Rectal smooth muscle tissue (tissue), 1 donor: ENCODE measurements around the gene TOP3B.

ENCODE experiments used
- H3K27ac ChIP-seq: one replicate; pipeline ENCODE4 v1.7.0; 2013; ENCODE audit warnings: low read depth, low read length, inconsistent platforms
- H3K27me3 ChIP-seq: one replicate; pipeline ENCODE4 v1.7.0; 2013; ENCODE audit warnings: low read length; ENCODE audit not compliant: control insufficient read depth, insufficient read depth
- H3K36me3 ChIP-seq: one replicate; pipeline ENCODE4 v1.7.0; 2013; ENCODE audit warnings: low read length; ENCODE audit not compliant: control insufficient read depth, insufficient read depth
- H3K4me1 ChIP-seq: one replicate; pipeline ENCODE4 v1.7.0; 2013; ENCODE audit warnings: low read length; ENCODE audit not compliant: control insufficient read depth, insufficient read depth
- H3K4me3 ChIP-seq: one replicate; pipeline ENCODE4 v1.7.0; 2013; ENCODE audit warnings: low read length
- H3K9ac ChIP-seq: one replicate; pipeline ENCODE4 v1.7.0; 2013; ENCODE audit warnings: low read length

TOP3B gene

DNA sequence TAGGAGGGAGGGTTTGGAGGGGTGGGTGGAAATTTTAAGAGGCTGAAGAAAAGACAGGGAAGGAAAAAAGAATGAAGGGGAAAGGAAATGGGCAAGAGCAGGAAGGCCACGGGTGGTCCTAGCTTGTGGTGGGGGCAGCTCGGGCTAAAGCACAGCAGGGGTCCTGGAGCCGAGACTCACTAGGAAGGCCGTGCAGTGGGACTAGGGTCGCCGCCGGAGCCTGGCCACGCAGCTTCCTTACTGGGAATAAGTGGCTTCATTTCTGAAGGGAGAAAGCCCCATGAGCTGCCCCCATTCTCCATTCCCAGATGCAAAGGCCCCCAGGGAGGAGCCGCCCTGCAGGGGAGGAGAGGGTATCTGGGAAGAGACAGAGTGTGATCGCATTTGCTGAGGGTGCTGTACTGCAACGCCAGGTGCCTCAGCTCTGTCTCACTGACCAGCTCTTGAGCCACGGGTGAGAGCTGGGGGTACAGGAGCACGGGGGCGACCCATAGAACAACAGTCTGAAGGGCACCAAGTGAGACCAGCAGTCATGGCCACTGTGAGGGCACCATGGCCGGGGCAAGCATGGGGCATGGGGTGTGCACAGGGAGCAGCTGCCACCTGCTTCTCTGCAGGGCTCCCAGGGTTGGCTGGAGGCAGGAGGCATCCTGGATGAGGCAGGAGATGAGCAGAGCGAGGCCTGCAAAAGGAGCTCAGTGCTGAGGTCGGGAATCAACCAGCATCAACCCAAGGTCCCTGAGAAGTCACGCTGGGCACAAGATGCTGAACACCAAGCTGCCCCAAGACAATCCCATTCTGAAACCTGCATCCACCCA lies 11.6 kb downstream of the TOP3B start:
- H3K27me3 ChIP-seq: no peaks in the 10 kb centered on the region
- peaks cover 60% of the 10 kb centered on the region for H3K36me3 ChIP-seq
- no peak overlapping the region for H3K27ac ChIP-seq
- no peak overlapping the region for H3K9ac ChIP-seq
- no peaks in the 10 kb centered on the region for H3K4me1 ChIP-seq
- H3K4me3 ChIP-seq: no peak overlapping the region

DNA sequence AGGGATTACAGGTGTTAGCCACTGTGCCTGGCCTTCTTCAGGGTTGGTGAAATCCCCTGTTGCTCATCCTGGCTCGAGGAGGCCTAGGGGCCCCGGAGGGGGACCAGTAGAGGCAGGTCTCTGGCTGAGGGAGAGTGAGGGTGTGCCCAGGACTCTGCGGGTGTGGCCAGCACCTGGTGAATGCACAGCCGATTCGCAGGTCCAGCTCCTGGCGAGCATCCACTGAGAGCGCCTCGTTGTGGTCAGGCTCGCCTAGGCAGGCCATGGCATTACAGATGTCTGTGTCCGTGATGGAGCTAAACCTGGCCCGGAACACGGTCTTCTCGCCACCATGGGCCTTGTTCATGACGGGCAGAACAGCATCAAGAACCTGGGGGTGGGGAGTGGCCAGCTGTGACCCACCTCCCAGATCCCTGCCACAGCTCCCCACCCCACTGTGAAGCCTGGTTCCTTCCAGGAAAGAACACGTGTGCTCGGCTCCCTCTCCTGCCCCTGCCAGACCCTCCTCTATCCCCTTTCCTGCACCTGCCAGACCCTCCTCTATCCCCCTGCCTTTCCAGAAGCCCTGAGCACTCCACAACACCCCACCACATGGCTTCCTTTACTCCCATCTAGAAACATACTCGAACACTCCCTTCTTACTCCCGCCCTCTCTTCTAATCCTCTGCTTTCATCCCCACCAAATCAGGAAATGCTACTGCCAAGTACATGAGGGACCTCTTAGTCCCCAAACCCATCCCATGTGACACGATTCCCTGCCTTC lies 12.4 kb downstream of the TOP3B start:
- no peak overlapping the region for H3K27ac ChIP-seq
- no peak overlapping the region for H3K9ac ChIP-seq
- peaks cover 58% of the 10 kb centered on the region for H3K36me3 ChIP-seq
- no peaks in the 10 kb centered on the region for H3K27me3 ChIP-seq
- no peak overlapping the region for H3K4me3 ChIP-seq
- H3K4me1 ChIP-seq: no peaks in the 10 kb centered on the region

DNA sequence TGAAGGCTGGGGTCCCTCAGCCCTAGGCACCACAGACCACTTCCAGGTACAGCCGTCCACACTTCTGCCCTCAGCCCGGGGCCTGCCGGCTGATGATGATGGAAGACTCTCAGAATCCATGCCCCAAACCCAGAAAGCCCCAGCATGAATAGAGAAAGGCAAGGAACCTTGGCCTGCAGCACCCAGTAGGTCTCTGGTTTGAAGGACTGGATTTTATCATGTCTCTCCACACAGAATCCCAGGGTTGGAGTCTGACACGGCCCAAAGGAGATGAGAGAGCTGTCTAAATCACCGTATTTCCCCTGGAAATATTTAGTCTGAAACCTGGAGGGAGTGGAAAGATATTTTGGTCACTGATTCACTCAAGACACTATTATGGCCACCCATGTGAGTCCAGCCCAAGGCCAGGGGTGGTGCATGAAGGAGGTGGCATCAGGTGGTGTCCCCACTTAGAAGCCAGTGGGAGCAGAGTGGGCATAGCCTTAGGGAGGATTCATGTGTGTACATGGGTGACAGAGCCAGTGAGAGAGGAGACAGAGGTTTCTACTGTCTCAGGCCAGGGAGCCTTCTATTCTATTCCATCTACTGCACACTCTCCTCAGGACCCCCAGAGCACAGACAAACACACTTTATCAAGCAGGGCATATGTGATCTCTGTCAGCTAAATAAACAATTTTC lies 14.0 kb downstream of the TOP3B start:
- Histone ChIP-seq H3K9ac (no peak overlapping the region), H3K36me3 (peaks cover 59% of the 10 kb centered on the region), H3K27me3 (no peaks in the 10 kb centered on the region), H3K4me1 (no peaks in the 10 kb centered on the region), H3K27ac (no peak overlapping the region), H3K4me3 (no peak overlapping the region)

DNA sequence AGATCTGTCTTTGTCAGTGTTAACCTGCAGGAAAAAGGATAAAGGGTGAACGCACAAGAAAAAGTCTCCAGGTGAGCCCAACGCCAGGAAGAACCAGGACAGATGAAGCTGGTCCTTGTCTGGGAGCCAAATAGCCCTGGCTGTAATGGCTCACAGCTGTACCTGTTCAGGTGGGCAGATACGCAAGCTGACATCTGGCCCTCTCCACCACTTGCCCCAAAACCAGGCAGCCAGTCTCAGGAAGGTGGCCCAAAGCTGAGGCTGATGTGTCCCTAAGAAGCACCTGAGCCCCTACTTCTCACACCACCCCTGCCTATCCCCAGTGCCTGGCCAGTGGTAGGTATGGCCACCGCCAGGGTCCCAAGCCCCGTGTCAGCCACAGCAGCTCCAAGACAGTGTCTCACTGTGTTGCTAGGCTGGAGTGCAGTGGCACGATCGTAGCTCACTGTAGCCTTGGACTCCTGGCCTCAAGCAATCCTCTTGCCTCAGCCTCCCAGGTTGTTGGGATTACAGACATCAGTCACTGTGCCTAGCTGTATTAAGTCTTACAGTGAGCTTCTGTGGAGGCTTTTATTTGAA lies 14.8 kb downstream of the TOP3B start:
- no peak overlapping the region for H3K4me3 ChIP-seq
- no peaks in the 10 kb centered on the region for H3K27me3 ChIP-seq
- no peak overlapping the region for H3K9ac ChIP-seq
- H3K4me1 ChIP-seq: no peaks in the 10 kb centered on the region
- peaks cover 56% of the 10 kb centered on the region for H3K36me3 ChIP-seq
- H3K27ac ChIP-seq: no peak overlapping the region

DNA sequence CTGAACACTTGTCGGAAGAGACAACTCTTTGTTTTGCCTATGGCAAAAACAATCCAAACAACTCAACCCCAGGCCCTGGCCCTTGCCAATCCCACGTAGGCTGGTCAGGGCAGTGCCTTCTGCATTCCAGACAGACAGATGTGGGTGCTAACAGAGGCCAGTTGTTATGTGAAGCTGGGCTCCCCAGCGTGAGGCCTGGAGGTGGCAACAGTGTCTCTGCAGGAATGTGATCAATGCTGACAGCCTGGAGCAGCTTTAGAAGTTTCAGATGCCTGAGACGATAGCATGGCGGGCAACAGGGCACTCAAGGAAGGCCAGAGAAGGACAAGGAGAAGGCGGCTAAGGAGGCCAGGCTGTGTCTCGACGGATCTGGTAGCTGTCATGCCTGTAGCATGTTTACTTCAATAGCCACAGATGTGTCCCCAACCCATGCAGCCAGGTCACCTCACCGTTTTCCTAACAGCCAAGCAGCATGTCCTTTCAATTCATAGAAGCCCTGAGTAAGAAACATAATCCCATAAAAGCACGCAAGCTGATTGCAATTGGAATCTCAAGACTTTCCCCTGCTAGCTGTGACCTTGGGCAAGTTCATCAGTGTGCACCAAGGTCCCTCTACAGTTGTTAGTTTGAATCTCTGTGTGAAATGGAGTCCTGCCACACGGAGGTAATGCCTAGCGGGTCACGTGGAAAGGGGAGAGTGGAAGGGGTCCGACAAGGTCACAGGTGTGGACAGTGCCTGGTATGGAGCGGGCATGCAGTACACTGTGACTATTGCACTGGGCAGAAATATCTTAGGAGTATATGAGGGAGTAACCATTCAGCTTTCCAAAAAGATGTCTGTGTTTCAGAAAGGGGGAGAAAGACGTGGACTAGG lies 15.7 kb downstream of the TOP3B start:
- peaks cover 63% of the 10 kb centered on the region for H3K36me3 ChIP-seq

DNA sequence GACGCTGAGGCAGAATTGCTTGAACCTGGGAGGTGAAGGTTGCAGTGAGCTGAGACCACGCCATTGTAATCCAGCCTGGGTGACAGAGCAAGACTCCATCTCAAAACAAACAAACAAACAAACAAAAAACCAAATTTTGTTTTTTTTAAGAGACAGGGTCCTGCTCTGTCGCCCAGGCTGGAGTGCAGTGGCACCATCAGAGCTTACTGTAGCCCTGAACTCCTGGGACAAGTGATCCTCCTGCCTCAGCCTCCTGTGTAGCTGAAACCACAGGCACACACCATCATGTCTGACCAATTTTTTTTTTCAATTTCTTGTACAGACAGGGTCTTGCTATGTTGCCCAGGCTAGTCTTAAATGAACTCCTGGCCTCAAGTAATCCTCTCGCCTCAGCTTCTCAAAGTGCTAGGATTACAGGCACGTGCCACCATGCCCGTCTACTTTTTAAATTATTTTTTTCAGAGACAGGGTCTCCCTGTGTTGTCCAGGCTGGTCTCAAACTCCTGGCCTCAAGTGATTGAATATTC lies 16.8 kb downstream of the TOP3B start:
- Histone ChIP-seq H3K4me1 (no peaks in the 10 kb centered on the region), H3K4me3 (no peak overlapping the region), H3K9ac (no peak overlapping the region), H3K36me3 (peaks cover 57% of the 10 kb centered on the region), H3K27ac (no peak overlapping the region), H3K27me3 (no peaks in the 10 kb centered on the region)

More for the DNA sequence above, 15.7 kb downstream of the TOP3B start:
- Histone ChIP-seq H3K4me1 (no peaks in the 10 kb centered on the region), H3K4me3 (no peak overlapping the region), H3K27me3 (no peaks in the 10 kb centered on the region), H3K27ac (no peak overlapping the region), H3K9ac (no peak overlapping the region)

DNA sequence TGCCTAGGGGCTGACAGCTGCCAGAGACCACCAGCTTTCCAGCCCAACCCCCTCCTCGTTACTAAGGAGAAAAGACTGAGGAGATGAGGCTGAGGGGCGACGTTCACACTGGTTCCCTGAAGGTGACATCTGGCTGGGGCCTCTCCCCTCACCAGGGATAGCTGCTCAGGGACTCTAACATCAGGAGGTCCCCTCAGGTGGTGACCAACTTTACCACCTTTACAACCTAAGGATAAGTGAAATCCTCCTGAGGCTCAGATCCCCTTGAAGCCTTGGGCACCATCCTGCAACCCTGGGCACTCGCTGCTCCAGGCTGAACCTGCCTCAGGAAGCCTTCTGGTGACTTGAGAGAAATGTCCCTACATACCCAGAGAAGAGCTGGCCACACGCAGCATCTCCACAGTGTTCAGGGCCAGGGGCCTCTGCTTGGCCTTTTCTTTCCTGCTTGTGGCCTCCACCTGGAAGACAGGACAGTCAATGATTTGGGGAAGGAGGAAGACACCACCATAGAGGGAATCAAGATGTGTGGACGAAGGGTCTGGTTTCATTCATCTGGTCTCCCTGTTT lies 17.6 kb downstream of the TOP3B start:
- H3K27ac ChIP-seq: no peak overlapping the region
- peaks cover 52% of the 10 kb centered on the region for H3K36me3 ChIP-seq

DNA sequence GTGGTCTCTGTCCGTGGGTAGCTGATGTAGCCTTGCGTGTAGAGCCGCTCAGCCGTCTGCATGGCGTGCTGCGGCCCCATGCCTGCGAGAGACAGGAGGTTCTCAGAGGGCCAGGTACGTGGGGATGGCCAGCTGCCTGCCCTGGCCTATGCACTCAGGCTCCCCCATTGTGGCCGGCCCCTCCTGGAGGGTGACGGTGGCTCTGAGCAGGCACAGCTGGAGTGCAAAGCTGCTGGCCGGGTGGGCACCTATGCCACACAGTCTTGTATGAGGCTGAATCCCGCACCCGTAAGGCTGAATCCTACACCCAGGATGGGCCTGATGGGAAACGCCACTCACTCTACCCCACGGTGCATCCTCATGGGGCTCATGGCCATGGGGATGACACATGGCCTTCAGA lies 18.4 kb downstream of the TOP3B start:
- Histone ChIP-seq H3K36me3 (peaks cover 52% of the 10 kb centered on the region), H3K4me1 (no peaks in the 10 kb centered on the region), H3K27me3 (no peaks in the 10 kb centered on the region), H3K27ac (no peak overlapping the region), H3K9ac (no peak overlapping the region), H3K4me3 (no peak overlapping the region)

More for the DNA sequence above, 17.6 kb downstream of the TOP3B start:
- no peaks in the 10 kb centered on the region for H3K4me1 ChIP-seq
- H3K27me3 ChIP-seq: no peaks in the 10 kb centered on the region
- no peak overlapping the region for H3K9ac ChIP-seq
- no peak overlapping the region for H3K4me3 ChIP-seq

DNA sequence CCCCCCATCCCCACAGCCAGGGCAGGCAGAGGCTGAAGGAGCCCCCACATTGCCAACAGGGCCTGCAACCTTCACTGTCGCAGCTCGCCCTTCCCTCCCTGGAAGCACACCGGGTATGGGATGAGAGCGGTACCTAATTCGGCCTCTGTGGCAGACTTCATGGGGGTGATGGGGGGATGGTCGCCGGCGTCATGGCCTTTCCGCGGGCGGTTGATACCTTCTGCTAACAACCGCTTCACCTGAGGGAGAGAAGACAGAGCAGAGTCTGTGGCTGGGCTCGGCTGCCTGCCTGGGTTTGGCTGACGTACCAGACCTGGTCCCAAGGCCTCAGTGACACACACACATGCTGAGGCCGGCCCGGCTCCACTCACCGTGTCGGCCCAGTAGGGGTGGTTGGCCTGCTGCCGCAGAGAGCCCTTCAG lies 18.8 kb downstream of the TOP3B start:
- Histone ChIP-seq H3K9ac (no peak overlapping the region), H3K4me3 (no peak overlapping the region), H3K27me3 (no peaks in the 10 kb centered on the region), H3K36me3 (peaks cover 50% of the 10 kb centered on the region), H3K27ac (no peak overlapping the region), H3K4me1 (no peaks in the 10 kb centered on the region)

DNA sequence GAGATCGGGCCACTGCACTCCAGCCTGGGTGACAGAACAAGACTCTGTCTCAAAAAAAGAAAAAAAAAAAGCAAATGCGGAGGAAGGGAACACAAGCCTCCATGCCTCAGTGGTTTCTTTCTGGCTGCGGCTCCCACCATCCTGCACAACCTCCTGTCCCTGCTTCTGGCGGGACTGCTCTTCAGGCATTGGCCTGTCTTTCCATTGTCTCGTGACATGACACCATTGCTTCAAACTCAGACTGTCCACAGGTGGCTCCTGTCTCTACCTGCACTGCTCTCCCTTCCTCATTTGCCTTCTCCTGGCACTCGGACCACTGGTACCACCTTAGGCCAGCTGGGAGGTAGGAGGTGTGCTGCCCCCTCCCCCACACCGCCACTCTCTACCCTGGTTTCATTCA lies 19.3 kb downstream of the TOP3B start:
- H3K27me3 ChIP-seq: no peaks in the 10 kb centered on the region
- H3K27ac ChIP-seq: no peak overlapping the region
- H3K4me1 ChIP-seq: no peaks in the 10 kb centered on the region
- H3K9ac ChIP-seq: no peak overlapping the region
- H3K36me3 ChIP-seq: peaks cover 47% of the 10 kb centered on the region
- no peak overlapping the region for H3K4me3 ChIP-seq

DNA sequence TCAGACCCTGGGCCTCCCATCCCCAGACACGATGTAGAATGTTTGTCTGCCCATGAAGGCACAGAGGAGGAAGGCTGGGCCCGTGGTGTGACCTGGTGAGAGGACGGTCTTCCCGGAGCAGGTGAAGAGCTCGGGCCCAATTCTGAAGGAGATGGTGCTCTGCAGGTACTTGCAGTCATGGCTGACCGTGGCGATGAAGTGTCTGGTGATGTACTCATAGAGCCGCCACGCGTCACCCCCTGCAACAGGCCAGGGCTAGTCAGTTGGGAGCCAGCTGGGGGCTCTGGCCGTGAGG lies 20.0 kb downstream of the TOP3B start:
- Histone ChIP-seq H3K9ac (no peak overlapping the region), H3K4me1 (no peaks in the 10 kb centered on the region), H3K4me3 (no peak overlapping the region), H3K36me3 (peaks cover 43% of the 10 kb centered on the region), H3K27me3 (no peaks in the 10 kb centered on the region), H3K27ac (no peak overlapping the region)
